ENCODE measurements around the gene RIPK4. TPM values are rescaled to one million over a fixed set of nuclear protein-coding genes. Genes with fewer than 3 reads are reported as not detected.

The RIPK4 gene
- total RNA-seq, 2 donors from 2014 or later = 8.4 to 16.2 TPM

- Histone ChIP-seq H3K9ac (ENCODE audit: extremely low read depth, low read length, poor library complexity, severe bottlenecking) (no peak overlapping the region), H3K9me3 (ENCODE audit: control insufficient read depth, low read length) (no peaks in the 10 kb centered on the region), H3K27ac (ENCODE audit: low read depth, low read length) (no peak overlapping the region), H3K27me3 (ENCODE audit: control insufficient read depth, insufficient read depth, low read length, poor library complexity, severe bottlenecking) (peaks cover 7% of the 10 kb centered on the region), H3K36me3 (ENCODE audit: control insufficient read depth, insufficient read depth, low read length) (no peaks in the 10 kb centered on the region), H3K4me1 (ENCODE audit: control insufficient read depth, insufficient read depth, low read length) (no peaks in the 10 kb centered on the region), H3K4me3 (ENCODE audit: low read length) (no peak overlapping the region)
- peaks cover 10% of the 10 kb centered on the region for H3K27me3 Mint-ChIP-seq (ENCODE audit: insufficient read depth)
- H3K36me3 Mint-ChIP-seq (ENCODE audit: low read depth) = no peaks in the 10 kb centered on the region
- WGBS, 2 experiments (ENCODE audit: insufficient coverage in 1 of 2, insufficient read length in 1 of 2) = 30 to 31% methylated on average over 19 to 45 of the region's 45 CpGs
- no peaks in the 10 kb centered on the region for H3K9me3 Mint-ChIP-seq
- no peak overlapping the region for H3K4me3 Mint-ChIP-seq
- peaks cover 5% of the 10 kb centered on the region for H3K4me1 Mint-ChIP-seq
- H3K27ac Mint-ChIP-seq = no peak overlapping the region
- TF ChIP-seq, protein P1, sequence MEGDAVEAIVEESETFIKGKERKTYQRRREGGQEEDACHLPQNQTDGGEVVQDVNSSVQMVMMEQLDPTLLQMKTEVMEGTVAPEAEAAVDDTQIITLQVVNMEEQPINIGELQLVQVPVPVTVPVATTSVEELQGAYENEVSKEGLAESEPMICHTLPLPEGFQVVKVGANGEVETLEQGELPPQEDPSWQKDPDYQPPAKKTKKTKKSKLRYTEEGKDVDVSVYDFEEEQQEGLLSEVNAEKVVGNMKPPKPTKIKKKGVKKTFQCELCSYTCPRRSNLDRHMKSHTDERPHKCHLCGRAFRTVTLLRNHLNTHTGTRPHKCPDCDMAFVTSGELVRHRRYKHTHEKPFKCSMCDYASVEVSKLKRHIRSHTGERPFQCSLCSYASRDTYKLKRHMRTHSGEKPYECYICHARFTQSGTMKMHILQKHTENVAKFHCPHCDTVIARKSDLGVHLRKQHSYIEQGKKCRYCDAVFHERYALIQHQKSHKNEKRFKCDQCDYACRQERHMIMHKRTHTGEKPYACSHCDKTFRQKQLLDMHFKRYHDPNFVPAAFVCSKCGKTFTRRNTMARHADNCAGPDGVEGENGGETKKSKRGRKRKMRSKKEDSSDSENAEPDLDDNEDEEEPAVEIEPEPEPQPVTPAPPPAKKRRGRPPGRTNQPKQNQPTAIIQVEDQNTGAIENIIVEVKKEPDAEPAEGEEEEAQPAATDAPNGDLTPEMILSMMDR (conservative IDR thresholded peaks at IDR 0.05) = peak; percentile 96
- peak; percentile 98 for DNase-seq
Measured at GRCh38 chr21:41777951-41778815, 11.3 kb upstream of the RIPK4 start.

DNA sequence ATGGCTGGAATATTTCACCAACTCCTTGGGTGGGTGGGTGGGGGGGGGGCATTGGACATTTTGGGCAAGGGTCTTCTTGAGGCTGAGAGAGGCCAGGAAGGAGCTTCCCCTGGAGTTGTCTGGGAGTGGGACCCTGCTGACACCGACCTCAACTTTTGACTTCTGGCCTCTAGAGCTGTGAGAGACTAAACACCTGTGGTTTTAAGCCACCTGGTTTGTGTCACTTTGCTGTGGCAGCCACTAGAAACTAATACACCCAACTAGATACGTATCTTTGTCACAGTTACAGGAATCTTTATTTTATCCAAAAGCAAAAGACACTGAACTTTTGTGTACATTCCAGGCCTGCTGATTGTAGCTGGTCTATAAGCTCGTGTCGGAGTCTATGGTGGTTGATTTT lies 9.9 kb upstream of the RIPK4 start:
- H3K27ac Mint-ChIP-seq = no peak overlapping the region
- Histone ChIP-seq H3K27me3 (ENCODE audit: control insufficient read depth, insufficient read depth, low read length, poor library complexity, severe bottlenecking) (peaks cover 9% of the 10 kb centered on the region), H3K27ac (ENCODE audit: low read depth, low read length) (no peak overlapping the region), H3K4me1 (ENCODE audit: control insufficient read depth, insufficient read depth, low read length) (no peaks in the 10 kb centered on the region), H3K36me3 (ENCODE audit: control insufficient read depth, insufficient read depth, low read length) (no peaks in the 10 kb centered on the region), H3K4me3 (ENCODE audit: low read length) (no peak overlapping the region), H3K9me3 (ENCODE audit: control insufficient read depth, low read length) (no peaks in the 10 kb centered on the region), H3K9ac (ENCODE audit: extremely low read depth, low read length, poor library complexity, severe bottlenecking) (no peak overlapping the region)
- 94 to 100% methylated on average over 4 of the region's 4 CpGs for WGBS, 2 experiments (ENCODE audit: insufficient coverage in 1 of 2, insufficient read length in 1 of 2)
- TF ChIP-seq, protein P1 (conservative IDR thresholded peaks at IDR 0.05) = no peak
- H3K4me3 Mint-ChIP-seq = no peak overlapping the region
- H3K27me3 Mint-ChIP-seq (ENCODE audit: insufficient read depth) = peaks cover 16% of the 10 kb centered on the region
- H3K36me3 Mint-ChIP-seq (ENCODE audit: low read depth) = no peaks in the 10 kb centered on the region
- H3K9me3 Mint-ChIP-seq = no peaks in the 10 kb centered on the region
- H3K4me1 Mint-ChIP-seq = peaks cover 14% of the 10 kb centered on the region
- no peak for DNase-seq

DNA sequence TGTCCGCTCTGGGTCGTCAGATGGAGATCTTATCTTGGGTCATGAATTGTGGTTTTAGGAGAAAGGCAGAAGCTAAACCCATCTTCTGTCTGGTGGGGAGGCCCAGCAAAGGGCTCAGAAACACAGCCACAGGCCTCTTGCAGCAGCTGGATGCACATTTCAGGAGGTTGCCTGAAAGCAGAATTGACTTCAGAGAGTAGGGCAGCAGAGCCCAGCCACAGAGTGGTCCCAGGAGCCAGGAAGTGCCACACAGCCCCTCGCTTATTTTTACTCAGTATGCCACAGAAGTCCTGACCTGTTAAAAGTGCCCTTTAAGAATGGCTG lies 8.3 kb upstream of the RIPK4 start:
- DNase-seq = no peak
- H3K9me3 Mint-ChIP-seq = no peaks in the 10 kb centered on the region
- no peaks in the 10 kb centered on the region for H3K36me3 ChIP-seq (ENCODE audit: control insufficient read depth, insufficient read depth, low read length)
- H3K9me3 ChIP-seq (ENCODE audit: control insufficient read depth, low read length) = no peaks in the 10 kb centered on the region
- WGBS, 2 experiments (ENCODE audit: insufficient coverage in 1 of 2, insufficient read length in 1 of 2) = 86 to 96% methylated on average over 3 of the region's 3 CpGs
- no peak overlapping the region for H3K27ac ChIP-seq (ENCODE audit: low read depth, low read length)
- H3K4me1 ChIP-seq (ENCODE audit: control insufficient read depth, insufficient read depth, low read length) = no peaks in the 10 kb centered on the region
- H3K4me3 ChIP-seq (ENCODE audit: low read length) = no peak overlapping the region
- TF ChIP-seq, protein P1 (conservative IDR thresholded peaks at IDR 0.05) = no peak
- no peak overlapping the region for H3K9ac ChIP-seq (ENCODE audit: extremely low read depth, low read length, poor library complexity, severe bottlenecking)
- peaks cover 27% of the 10 kb centered on the region for H3K4me1 Mint-ChIP-seq
- H3K27ac Mint-ChIP-seq = no peak overlapping the region
- no peak overlapping the region for H3K4me3 Mint-ChIP-seq
- peaks cover 20% of the 10 kb centered on the region for H3K27me3 ChIP-seq (ENCODE audit: control insufficient read depth, insufficient read depth, low read length, poor library complexity, severe bottlenecking)
- H3K36me3 Mint-ChIP-seq (ENCODE audit: low read depth) = no peaks in the 10 kb centered on the region
- H3K27me3 Mint-ChIP-seq (ENCODE audit: insufficient read depth) = peaks cover 29% of the 10 kb centered on the region

All from endodermal cell (in vitro differentiated cells).